ENCODE data around the gene SEMA7A. TPM values are rescaled to one million over a fixed set of nuclear protein-coding genes. Genes with fewer than 3 reads are reported as not detected.

Gene SEMA7A
- total and polyA plus RNA-seq, 4 donors = 4.2 to 15.0 (median 6.8) TPM

- Histone ChIP-seq H3K27ac (ENCODE audit: low read depth in 1 of 2, low read length in 1 of 2) (no peak overlapping the region), H3K4me1 (ENCODE audit: control insufficient read depth in 5 of 5, insufficient read depth in 5 of 5, low read length in 5 of 5) (peaks cover 0 to 5% (median 3%) of the 10 kb centered on the region in 5 donors), H3K36me3 (ENCODE audit: control insufficient read depth in 4 of 4, insufficient read depth in 4 of 4, low read length in 4 of 4) (no peaks in the 10 kb centered on the region), H3K4me3 (no peak overlapping the region), H3K27me3 (ENCODE audit: control insufficient read depth in 3 of 3, insufficient read depth in 3 of 3, low read length in 2 of 3) (peaks cover 0 to 12% (median 7%) of the 10 kb centered on the region in 3 donors), H3K9me3 (ENCODE audit: control insufficient read depth in 4 of 4, insufficient read depth in 3 of 4, low read length in 3 of 4) (no peaks in the 10 kb centered on the region), H3K9ac (ENCODE audit: insufficient read depth in 1 of 2, low read length in 2 of 2) (no peak overlapping the region)
- 88 to 90% methylated on average over 9 of the region's 9 CpGs for WGBS, 2 donors
- no peak for ATAC-seq (ENCODE audit: insufficient read depth, low FRiP score)
- TF ChIP-seq, protein P1, sequence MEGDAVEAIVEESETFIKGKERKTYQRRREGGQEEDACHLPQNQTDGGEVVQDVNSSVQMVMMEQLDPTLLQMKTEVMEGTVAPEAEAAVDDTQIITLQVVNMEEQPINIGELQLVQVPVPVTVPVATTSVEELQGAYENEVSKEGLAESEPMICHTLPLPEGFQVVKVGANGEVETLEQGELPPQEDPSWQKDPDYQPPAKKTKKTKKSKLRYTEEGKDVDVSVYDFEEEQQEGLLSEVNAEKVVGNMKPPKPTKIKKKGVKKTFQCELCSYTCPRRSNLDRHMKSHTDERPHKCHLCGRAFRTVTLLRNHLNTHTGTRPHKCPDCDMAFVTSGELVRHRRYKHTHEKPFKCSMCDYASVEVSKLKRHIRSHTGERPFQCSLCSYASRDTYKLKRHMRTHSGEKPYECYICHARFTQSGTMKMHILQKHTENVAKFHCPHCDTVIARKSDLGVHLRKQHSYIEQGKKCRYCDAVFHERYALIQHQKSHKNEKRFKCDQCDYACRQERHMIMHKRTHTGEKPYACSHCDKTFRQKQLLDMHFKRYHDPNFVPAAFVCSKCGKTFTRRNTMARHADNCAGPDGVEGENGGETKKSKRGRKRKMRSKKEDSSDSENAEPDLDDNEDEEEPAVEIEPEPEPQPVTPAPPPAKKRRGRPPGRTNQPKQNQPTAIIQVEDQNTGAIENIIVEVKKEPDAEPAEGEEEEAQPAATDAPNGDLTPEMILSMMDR (IDR thresholded peaks at IDR 0.05; ENCODE audit: control extremely low read depth, extremely low read depth) = no peak
- no peak for DNase-seq
Measured at GRCh38 chr15:74427607-74428441, 5.9 kb downstream of the SEMA7A start.

GRCh38 chr15:74426404-74427281 is 7.1 kb downstream of the SEMA7A start:
- TF ChIP-seq, protein P1 (IDR thresholded peaks at IDR 0.05; ENCODE audit: control extremely low read depth, extremely low read depth) = no peak
- H3K27me3 ChIP-seq (ENCODE audit: control insufficient read depth in 3 of 3, insufficient read depth in 3 of 3, low read length in 2 of 3) = peaks cover 0 to 3% (median 0%) of the 10 kb centered on the region in 3 donors
- H3K4me3 ChIP-seq = no peak overlapping the region
- 88 to 92% methylated on average over 10 of the region's 10 CpGs for WGBS, 2 donors
- no peaks in the 10 kb centered on the region for H3K36me3 ChIP-seq (ENCODE audit: control insufficient read depth in 4 of 4, insufficient read depth in 4 of 4, low read length in 4 of 4)
- H3K9ac ChIP-seq (ENCODE audit: insufficient read depth in 1 of 2, low read length in 2 of 2) = no peak overlapping the region
- peaks cover 0 to 12% (median 0%) of the 10 kb centered on the region in 5 donors for H3K4me1 ChIP-seq (ENCODE audit: control insufficient read depth in 5 of 5, insufficient read depth in 5 of 5, low read length in 5 of 5)
- no peaks in the 10 kb centered on the region for H3K9me3 ChIP-seq (ENCODE audit: control insufficient read depth in 4 of 4, insufficient read depth in 3 of 4, low read length in 3 of 4)
- DNase-seq (no peak), ATAC-seq (ENCODE audit: insufficient read depth, low FRiP score) (no peak)
- no peak overlapping the region for H3K27ac ChIP-seq (ENCODE audit: low read depth in 1 of 2, low read length in 1 of 2)

DNA sequence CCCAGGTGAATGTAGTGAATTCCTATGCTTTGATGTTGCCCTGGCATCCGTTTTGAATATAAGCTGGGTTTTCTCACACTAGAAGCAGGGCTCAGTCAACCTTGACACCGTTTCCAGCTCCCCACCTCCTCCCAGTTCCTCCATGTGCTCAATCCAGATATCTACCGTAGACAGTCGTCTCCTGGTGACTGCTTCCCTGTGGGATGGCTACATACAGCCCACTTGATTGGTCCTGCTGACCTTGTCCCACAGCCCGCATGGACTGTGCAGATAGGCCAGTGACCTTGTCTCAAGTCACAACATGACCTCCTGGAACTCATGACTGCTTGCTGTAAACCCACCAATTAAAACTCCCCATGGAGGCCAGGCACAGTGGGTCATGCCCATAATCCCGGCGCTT is 8.1 kb downstream of the SEMA7A start:
- no peak for ATAC-seq (ENCODE audit: insufficient read depth, low FRiP score)
- no peaks in the 10 kb centered on the region for H3K27me3 ChIP-seq (ENCODE audit: control insufficient read depth in 3 of 3, insufficient read depth in 3 of 3, low read length in 2 of 3)
- H3K4me1 ChIP-seq (ENCODE audit: control insufficient read depth in 5 of 5, insufficient read depth in 5 of 5, low read length in 5 of 5) = peaks cover 0 to 12% (median 0%) of the 10 kb centered on the region in 5 donors
- H3K36me3 ChIP-seq (ENCODE audit: control insufficient read depth in 4 of 4, insufficient read depth in 4 of 4, low read length in 4 of 4) = no peaks in the 10 kb centered on the region
- H3K4me3 ChIP-seq = no peak overlapping the region
- H3K9ac ChIP-seq (ENCODE audit: insufficient read depth in 1 of 2, low read length in 2 of 2) = no peak overlapping the region
- H3K27ac ChIP-seq (ENCODE audit: low read depth in 1 of 2, low read length in 1 of 2) = no peak overlapping the region
- WGBS, 2 donors = 85 to 92% methylated on average over 7 of the region's 7 CpGs
- H3K9me3 ChIP-seq (ENCODE audit: control insufficient read depth in 4 of 4, insufficient read depth in 3 of 4, low read length in 3 of 4) = no peaks in the 10 kb centered on the region
- TF ChIP-seq, protein P1 (IDR thresholded peaks at IDR 0.05; ENCODE audit: control extremely low read depth, extremely low read depth) = no peak
- no peak for DNase-seq
